Loucy (cell line): ENCODE measurements around the gene SPSB3.

Experiments used
- H2AFZ ChIP-seq: fragments of 200-600 bp; sonication (generic); 2 replicates; pipeline ENCODE4 v1.6.0; 2016; ENCODE audit warnings: antibody characterized with exemption, mild to moderate bottlenecking, low read length, moderate library complexity
- H3F3A ChIP-seq: fragments of 200-600 bp; 2 replicates; pipeline ENCODE4 v1.6.0; 2016; ENCODE audit warnings: antibody characterized with exemption, low read depth, mild to moderate bottlenecking
- H3K27me3 ChIP-seq: fragments of 200-600 bp; sonication (generic); 2 replicates; pipeline ENCODE4 v1.6.1; 2014; ENCODE audit warnings: low read length, mild to moderate bottlenecking; ENCODE audit not compliant: insufficient read depth, poor library complexity, severe bottlenecking
- H3K36me3 ChIP-seq: fragments of 200-600 bp; sonication (generic); 2 replicates; pipeline ENCODE4 v1.6.1; 2016; ENCODE audit warnings: low read length; ENCODE audit not compliant: insufficient read depth
- H3K4me1 ChIP-seq: fragments of 200-600 bp; sonication (generic); 2 replicates; pipeline ENCODE4 v1.5.1; 2014; ENCODE audit warnings: low read length, mild to moderate bottlenecking; ENCODE audit not compliant: insufficient read depth, poor library complexity, severe bottlenecking
- H3K4me2 ChIP-seq: fragments of 200-600 bp; sonication (generic); 2 replicates; pipeline ENCODE4 v1.6.0; 2014; ENCODE audit warnings: antibody characterized with exemption, low read length, low read depth, mild to moderate bottlenecking; ENCODE audit not compliant: poor library complexity, severe bottlenecking
- H3K4me3 ChIP-seq: fragments of 200-600 bp; sonication (generic); 2 replicates; pipeline ENCODE4 v1.5.1; 2014; ENCODE audit warnings: low read length, mild to moderate bottlenecking, mixed read lengths; ENCODE audit not compliant: poor library complexity, severe bottlenecking
- H3K79me2 ChIP-seq: fragments of 200-600 bp; sonication (generic); 2 replicates; pipeline ENCODE4 v1.6.1; 2014; ENCODE audit warnings: low read length; ENCODE audit not compliant: insufficient read depth
- H3K9ac ChIP-seq: fragments of 200-600 bp; sonication (generic); 2 replicates; pipeline ENCODE4 v1.6.0; 2014; ENCODE audit warnings: mild to moderate bottlenecking, low read depth, low read length, moderate library complexity; ENCODE audit not compliant: poor library complexity, severe bottlenecking
- H3K9me2 ChIP-seq: fragments of 200-600 bp; sonication (generic); replicated peaks from 2 replicates; pipeline ENCODE4 v1.6.1; 2016; ENCODE audit warnings: low read depth, low read length, mixed read lengths
- H3K9me3 ChIP-seq: fragments of 200-600 bp; sonication (generic); 2 replicates; pipeline ENCODE4 v1.6.1; 2014; ENCODE audit warnings: mild to moderate bottlenecking, antibody characterized with exemption, low read length, low read depth; ENCODE audit not compliant: insufficient read depth
- H4K20me1 ChIP-seq: fragments of 200-600 bp; sonication (generic); 2 replicates; pipeline ENCODE4 v1.6.0; 2014; ENCODE audit warnings: antibody characterized with exemption, low read length, mild to moderate bottlenecking; ENCODE audit not compliant: insufficient read depth, poor library complexity, severe bottlenecking
- EZH2phosphoT487 ChIP-seq: fragments of 200-600 bp; IDR thresholded peaks from 2 replicates; pipeline ENCODE4 v1.6.1; 2018; ENCODE audit warnings: antibody characterized with exemption, mild to moderate bottlenecking, moderate library complexity, borderline replicate concordance
- TF ChIP-seq, protein P1 (sequence below): fragments of 200-600 bp; sonication (generic); conservative IDR thresholded peaks from 2 replicates; pipeline ENCODE4 v1.5.1; 2014; ENCODE audit warnings: mild to moderate bottlenecking, antibody characterized with exemption, low read length

SPSB3 gene

DNA sequence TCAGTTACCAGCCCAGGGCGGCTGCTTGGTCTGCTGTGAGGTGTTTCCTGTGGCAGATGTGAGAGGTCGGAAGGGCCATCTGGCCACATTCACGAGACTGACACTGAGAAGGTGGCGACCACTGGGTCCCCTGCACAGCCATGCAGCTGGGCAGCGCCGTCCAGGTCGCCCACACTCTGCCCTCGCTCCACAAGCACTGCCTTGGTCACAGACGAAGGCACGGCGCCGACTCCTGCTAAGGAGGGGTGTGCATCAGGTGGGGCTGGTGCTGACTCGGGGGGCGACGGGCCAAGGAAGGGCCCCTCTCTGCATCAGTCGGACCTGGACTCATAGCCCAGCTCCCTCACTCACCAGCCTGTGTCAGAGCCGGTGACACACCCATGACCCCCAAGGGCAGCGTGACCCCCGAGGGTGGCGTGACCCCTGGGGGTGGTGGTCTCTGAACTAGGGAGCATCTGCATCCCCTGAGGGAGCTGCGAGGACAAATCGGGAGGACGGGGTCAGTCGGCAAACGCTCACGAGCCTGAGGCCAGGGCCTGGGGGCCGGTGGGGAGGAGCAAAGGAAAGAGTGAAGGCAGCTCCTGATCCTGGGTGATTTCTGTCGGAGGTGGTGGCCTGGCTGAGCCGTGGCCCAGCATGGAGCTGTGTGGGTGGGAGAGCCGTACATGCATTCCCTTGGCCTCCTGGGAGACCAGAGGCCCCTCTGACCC lies 41.4 kb downstream of the SPSB3 start:
- H4K20me1 ChIP-seq, result no peaks in the 10 kb centered on the region

DNA sequence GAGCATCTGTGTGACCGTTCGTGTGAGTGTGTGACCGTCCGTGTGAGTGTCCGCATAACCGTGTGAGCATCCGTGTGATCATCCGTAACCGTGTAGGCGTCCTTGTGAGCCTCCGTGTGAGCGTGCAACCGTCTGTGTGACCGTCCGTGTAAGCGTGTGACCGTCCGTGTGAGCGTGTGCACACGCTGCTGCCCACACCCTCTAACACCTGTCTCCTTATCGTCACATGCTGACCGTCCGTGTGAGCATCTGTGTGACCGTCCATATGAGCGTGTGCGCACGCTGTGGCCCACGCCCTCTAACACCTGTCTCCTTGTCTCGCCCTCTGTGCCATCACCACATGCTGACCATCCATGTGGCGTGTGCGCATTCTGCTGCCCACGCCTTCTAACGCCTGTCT lies 42.1 kb downstream of the SPSB3 start:
- no peaks in the 10 kb centered on the region for H3K9me2 ChIP-seq
- H3K27me3 ChIP-seq, result no peaks in the 10 kb centered on the region
- H2AFZ ChIP-seq, result no peak overlapping the region
- TF ChIP-seq, protein P1, sequence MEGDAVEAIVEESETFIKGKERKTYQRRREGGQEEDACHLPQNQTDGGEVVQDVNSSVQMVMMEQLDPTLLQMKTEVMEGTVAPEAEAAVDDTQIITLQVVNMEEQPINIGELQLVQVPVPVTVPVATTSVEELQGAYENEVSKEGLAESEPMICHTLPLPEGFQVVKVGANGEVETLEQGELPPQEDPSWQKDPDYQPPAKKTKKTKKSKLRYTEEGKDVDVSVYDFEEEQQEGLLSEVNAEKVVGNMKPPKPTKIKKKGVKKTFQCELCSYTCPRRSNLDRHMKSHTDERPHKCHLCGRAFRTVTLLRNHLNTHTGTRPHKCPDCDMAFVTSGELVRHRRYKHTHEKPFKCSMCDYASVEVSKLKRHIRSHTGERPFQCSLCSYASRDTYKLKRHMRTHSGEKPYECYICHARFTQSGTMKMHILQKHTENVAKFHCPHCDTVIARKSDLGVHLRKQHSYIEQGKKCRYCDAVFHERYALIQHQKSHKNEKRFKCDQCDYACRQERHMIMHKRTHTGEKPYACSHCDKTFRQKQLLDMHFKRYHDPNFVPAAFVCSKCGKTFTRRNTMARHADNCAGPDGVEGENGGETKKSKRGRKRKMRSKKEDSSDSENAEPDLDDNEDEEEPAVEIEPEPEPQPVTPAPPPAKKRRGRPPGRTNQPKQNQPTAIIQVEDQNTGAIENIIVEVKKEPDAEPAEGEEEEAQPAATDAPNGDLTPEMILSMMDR, result no peak
- TF ChIP-seq EZH2phosphoT487, result no peak
- no peaks in the 10 kb centered on the region for H3F3A ChIP-seq
- no peaks in the 10 kb centered on the region for H4K20me1 ChIP-seq
- H3K4me2 ChIP-seq, result no peak overlapping the region
- no peaks in the 10 kb centered on the region for H3K9me3 ChIP-seq
- H3K4me1 ChIP-seq, result no peaks in the 10 kb centered on the region
- no peaks in the 10 kb centered on the region for H3K79me2 ChIP-seq
- H3K36me3 ChIP-seq, result no peaks in the 10 kb centered on the region
- H3K4me3 ChIP-seq, result no peak overlapping the region
- H3K9ac ChIP-seq, result no peak overlapping the region

More for the DNA sequence above, 41.4 kb downstream of the SPSB3 start:
- H3K9me2 ChIP-seq, result no peaks in the 10 kb centered on the region
- H3K9me3 ChIP-seq, result no peaks in the 10 kb centered on the region
- H3K36me3 ChIP-seq, result no peaks in the 10 kb centered on the region
- no peaks in the 10 kb centered on the region for H3K27me3 ChIP-seq
- H3K79me2 ChIP-seq, result no peaks in the 10 kb centered on the region
- no peak for TF ChIP-seq EZH2phosphoT487
- TF ChIP-seq, protein P1, result no peak
- H3F3A ChIP-seq, result no peaks in the 10 kb centered on the region
- no peak overlapping the region for H3K9ac ChIP-seq
- no peaks in the 10 kb centered on the region for H3K4me1 ChIP-seq
- no peak overlapping the region for H2AFZ ChIP-seq
- no peak overlapping the region for H3K4me2 ChIP-seq
- H3K4me3 ChIP-seq, result no peak overlapping the region

DNA sequence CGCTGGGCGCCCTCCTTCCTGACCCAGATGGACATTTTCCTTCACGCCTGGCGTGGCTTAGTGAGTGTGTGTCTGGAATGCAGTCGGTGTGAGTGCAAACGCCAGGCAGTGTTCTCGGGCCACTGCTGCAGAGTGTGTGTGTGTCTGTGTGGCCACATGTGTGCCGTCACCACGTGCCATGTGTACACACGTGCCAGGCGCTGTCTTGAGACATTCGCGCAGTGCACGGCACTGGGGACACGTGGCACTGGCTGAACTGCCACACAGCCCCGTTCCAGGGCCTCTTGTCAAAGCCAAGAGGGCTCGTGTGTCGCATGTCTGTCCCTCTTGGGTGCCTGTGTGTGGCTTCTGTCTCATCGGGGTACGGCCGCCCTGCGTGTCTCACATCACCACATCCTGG lies 47.6 kb downstream of the SPSB3 start:
- no peak for TF ChIP-seq EZH2phosphoT487
- TF ChIP-seq, protein P1, result no peak

More for the DNA sequence above, 47.6 kb downstream of the SPSB3 start:
- H3K79me2 ChIP-seq, result no peaks in the 10 kb centered on the region
- no peak overlapping the region for H3K4me3 ChIP-seq
- no peaks in the 10 kb centered on the region for H4K20me1 ChIP-seq
- H2AFZ ChIP-seq, result no peak overlapping the region
- H3K4me2 ChIP-seq, result no peak overlapping the region
- no peaks in the 10 kb centered on the region; the same call in 1 of the 2 replicates for H3K36me3 ChIP-seq
- no peaks in the 10 kb centered on the region for H3K9me3 ChIP-seq
- H3K27me3 ChIP-seq, result no peaks in the 10 kb centered on the region
- no peaks in the 10 kb centered on the region for H3K4me1 ChIP-seq
- H3F3A ChIP-seq, result no peaks in the 10 kb centered on the region
- no peaks in the 10 kb centered on the region for H3K9me2 ChIP-seq
- H3K9ac ChIP-seq, result no peak overlapping the region
